ENCODE results near the gene SRGAP3.

SRGAP3 gene

DNA sequence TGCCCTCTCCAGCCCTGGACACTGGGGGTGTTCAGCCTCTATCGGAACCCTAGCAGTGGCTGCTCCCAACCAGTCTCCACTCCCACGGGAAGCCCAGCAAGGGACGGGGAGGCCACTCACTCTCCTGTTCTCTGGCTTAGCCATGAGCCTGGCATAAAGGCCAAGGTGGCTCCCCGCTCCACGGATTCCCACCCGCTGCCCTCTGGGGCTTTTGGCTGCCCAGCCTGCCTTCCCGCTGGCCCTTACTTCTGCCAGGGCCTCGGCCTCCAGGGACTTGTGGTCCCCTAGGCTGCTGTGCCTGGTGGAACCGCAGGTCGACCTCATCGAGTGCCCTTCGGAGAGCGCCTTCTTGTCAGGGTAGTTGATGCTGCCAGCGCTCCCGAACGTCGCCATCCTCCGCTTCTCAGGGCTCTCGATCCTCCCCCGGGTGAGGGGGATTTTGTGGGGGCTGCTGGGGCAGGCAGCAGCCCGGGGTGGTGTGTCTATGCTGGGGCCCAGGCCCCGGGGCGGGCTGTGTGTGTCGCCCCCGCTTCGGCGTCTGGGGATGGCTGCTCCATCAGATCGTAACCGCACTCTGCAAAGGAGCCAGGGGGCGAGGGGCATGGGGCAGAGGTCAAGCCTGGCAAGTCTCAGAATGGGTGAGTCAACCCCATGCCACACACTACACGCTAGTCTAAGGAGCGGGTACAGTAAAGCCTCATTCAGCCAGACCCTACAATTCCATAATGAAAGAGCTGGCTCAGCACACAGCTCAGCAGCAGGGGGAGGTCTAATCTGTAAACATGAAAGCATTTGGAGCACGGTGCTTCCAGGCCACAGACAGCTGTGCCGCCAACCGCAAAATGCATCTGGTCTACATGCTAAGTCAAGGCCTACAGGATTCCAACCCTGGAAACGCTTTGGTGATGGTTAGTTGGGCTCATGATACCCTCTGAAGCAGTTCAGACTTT is 258.9 kb downstream of the SRGAP3 start:
- no peak for DNase-seq (ENCODE audit: low read depth in 2 of 2, low spot score in 1 of 2)

- no peak for DNase-seq (ENCODE audit: low read depth in 2 of 2, low spot score in 1 of 2)
Observed at GRCh38 chr3:8988791-8989558, 260.5 kb downstream of the SRGAP3 start.

DNA sequence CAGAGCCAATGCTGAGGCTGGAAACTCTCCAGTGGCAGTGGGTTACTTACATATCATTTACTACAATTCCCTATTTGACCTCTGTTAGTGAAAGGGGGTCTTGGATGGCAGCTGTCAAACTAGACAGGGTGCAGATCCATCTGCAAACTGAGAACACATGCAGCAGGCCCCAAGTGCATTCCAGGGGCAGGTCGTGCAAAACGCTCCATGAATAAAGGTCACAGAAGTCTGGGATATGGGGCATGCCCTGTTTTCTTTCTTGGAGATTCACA is 261.1 kb downstream of the SRGAP3 start:
- no peak for DNase-seq (ENCODE audit: low read depth in 2 of 2, low spot score in 1 of 2)

- peak in 1 of 2 donors; percentile 10 for DNase-seq (ENCODE audit: low read depth in 2 of 2, low spot score in 1 of 2)
Observed at GRCh38 chr3:8987645-8988383, 261.6 kb downstream of the SRGAP3 start.

- no peak for DNase-seq (ENCODE audit: low read depth in 2 of 2, low spot score in 1 of 2)
Observed at GRCh38 chr3:8987226-8987625, 262.2 kb downstream of the SRGAP3 start.

DNA sequence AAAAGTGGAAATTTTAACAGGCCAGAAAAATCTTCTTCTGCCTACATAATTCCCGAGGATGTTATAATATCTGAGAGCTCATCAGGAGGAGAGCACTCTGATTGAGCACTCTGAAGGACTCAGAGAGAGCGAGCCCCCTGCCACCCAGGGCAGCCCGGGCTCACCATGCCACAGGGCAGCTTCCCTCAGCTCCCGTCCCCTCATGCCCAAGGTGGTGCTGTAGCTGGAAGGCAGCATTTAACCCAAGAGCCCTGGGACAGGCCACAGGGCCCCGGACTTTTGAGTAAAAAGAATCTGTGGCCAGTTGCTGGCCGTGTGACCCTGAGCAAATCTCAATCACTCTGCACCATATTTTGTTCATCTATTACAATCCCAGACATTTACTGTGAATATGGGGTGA is 262.7 kb downstream of the SRGAP3 start:
- no peak for DNase-seq (ENCODE audit: low read depth in 2 of 2, low spot score in 1 of 2)

- no peak for DNase-seq (ENCODE audit: low read depth in 2 of 2, low spot score in 1 of 2)
Observed at GRCh38 chr3:8985876-8986275, 263.6 kb downstream of the SRGAP3 start.

GRCh38 chr3:8985411-8985831 is 264.0 kb downstream of the SRGAP3 start:
- DNase-seq (ENCODE audit: low read depth in 2 of 2, low spot score in 1 of 2), result no peak

- no peak for DNase-seq (ENCODE audit: low read depth in 2 of 2, low spot score in 1 of 2)
Observed at GRCh38 chr3:8984526-8984925, 264.9 kb downstream of the SRGAP3 start.

- DNase-seq (ENCODE audit: low read depth in 2 of 2, low spot score in 1 of 2), result no peak
Observed at GRCh38 chr3:8984081-8984480, 265.4 kb downstream of the SRGAP3 start.

DNA sequence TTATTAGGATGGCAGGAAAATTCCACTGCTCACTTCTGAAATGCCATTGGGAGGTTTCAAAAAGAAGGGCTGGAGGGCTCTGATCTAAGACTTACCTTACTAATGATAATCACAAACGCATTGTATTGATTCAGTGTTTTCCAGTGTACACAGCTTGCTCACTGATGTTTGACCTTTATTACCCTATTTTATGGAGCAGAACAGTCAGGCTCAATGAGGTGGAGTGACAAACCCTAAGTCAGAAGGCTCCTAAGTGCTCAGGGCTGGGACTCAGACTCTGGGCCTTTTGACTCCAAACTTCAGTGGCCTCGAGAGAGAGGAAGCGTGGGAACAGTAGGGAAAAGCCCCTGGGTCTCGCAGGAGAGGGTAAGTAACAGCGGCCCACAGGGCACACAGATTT is 265.9 kb downstream of the SRGAP3 start:
- no peak for DNase-seq (ENCODE audit: low read depth in 2 of 2, low spot score in 1 of 2)

GRCh38 chr3:8983026-8983425 is 266.4 kb downstream of the SRGAP3 start:
- DNase-seq (ENCODE audit: low read depth in 2 of 2, low spot score in 1 of 2), result no peak

GRCh38 chr3:8982509-8982908 is 266.9 kb downstream of the SRGAP3 start:
- DNase-seq (ENCODE audit: low read depth in 2 of 2, low spot score in 1 of 2), result no peak

DNA sequence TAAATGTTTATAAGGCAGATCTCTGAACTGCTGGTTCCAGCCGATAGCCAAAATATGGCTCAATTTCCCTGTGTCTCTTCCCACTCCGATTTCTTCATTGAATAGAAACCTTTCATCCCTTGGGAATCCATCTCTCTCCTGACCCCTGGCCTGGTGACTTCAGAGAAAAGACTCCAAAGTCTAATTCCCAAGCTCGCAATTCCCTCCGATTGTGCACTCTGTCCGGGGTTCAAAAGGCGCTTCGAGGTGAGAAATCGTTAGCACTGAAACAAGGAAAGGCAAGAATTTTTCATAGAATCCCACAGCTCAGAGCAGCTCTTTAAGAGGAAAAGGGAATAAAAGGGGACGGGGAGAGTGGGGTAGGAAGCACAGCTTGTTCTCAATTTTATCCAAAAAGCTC is 267.7 kb downstream of the SRGAP3 start:
- DNase-seq (ENCODE audit: low read depth in 2 of 2, low spot score in 1 of 2), result no peak

- no peak for DNase-seq (ENCODE audit: low read depth in 2 of 2, low spot score in 1 of 2)
Observed at GRCh38 chr3:8981296-8981695, 268.1 kb downstream of the SRGAP3 start.

DNA sequence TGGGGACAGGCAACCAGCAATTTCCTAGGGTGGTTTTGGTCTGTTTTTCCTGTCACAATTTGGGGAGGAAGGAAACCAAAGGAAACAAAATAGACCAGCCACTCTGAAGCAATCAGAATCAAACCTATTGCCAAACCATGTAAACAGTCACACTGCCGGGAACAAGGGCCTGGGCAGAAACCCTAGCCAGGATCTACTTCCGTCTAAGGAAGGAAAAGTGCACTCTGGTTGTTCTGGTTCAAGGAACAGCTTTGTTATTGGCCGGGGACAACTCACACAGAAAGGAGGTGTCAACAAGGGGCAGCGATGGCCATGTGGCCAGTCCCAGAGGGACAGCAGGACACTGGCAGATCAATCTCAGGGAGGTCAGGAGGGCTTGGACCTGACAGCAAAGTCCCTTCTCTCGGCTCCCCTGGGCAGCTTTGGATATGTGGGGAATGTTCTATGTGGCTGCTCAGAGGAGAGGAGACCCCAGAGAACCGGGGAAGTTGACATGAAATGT is 268.6 kb downstream of the SRGAP3 start:
- DNase-seq (ENCODE audit: low read depth in 2 of 2, low spot score in 1 of 2), result no peak

DNA sequence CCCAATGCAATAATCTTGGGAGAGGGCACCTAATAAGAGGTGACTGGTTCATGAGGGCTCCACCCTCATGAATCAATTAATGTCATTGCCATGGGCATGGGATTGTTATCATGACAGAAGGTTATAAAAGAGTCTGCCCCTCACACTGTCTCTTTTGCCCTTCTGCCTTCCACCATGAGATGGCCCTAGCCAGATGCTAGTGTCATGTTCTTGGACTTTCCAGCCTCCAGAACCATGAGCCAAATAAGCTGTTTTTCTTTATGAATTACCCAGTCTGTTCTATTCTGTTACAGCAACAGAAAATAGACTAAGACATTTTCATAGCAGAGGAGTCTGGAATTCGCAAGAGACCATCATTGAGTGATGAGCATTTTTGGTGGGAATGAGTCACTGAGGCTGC is 270.2 kb downstream of the SRGAP3 start:
- no peak for DNase-seq (ENCODE audit: low read depth in 2 of 2, low spot score in 1 of 2)

DNA sequence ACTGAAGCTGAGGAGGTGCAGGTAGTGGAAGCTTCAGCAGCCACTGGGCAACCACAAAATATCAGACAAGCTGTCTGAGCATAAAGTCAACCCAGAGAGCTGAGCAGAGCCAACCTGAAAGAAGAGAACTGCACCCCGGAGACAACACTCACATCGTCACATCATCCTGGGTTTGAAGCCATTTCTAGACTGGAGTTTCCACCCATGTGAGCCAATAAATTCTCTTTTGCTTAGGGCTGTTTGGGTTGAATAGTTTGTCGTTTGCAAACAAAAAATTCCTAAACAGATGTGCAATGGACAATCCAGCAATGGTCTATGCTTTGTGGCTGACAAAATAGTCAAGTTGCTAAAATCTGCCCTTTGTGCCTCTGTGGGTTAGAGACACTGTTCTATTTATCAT is 270.9 kb downstream of the SRGAP3 start:
- no peak for DNase-seq (ENCODE audit: low read depth in 2 of 2, low spot score in 1 of 2)

GRCh38 chr3:8976540-8977182 is 272.8 kb downstream of the SRGAP3 start:
- no peak for DNase-seq (ENCODE audit: low read depth in 2 of 2, low spot score in 1 of 2)

- DNase-seq (ENCODE audit: low read depth in 2 of 2, low spot score in 1 of 2), result no peak
Observed at GRCh38 chr3:8975081-8976020, 274.1 kb downstream of the SRGAP3 start.

All from stimulated activated CD8-positive, alpha-beta memory T cell treated with anti-CD3 and anti-CD28 coated beads, Interleukin-4, amount 100 ng/mL, for 1 hour (primary cell).